ENCODE results near the gene STRIP1. TPM values are rescaled to one million over a fixed set of nuclear protein-coding genes. Genes with fewer than 3 reads are reported as not detected.

The STRIP1 gene
- total RNA-seq, 1 donor from 2014 or later: 37.1 TPM

DNA sequence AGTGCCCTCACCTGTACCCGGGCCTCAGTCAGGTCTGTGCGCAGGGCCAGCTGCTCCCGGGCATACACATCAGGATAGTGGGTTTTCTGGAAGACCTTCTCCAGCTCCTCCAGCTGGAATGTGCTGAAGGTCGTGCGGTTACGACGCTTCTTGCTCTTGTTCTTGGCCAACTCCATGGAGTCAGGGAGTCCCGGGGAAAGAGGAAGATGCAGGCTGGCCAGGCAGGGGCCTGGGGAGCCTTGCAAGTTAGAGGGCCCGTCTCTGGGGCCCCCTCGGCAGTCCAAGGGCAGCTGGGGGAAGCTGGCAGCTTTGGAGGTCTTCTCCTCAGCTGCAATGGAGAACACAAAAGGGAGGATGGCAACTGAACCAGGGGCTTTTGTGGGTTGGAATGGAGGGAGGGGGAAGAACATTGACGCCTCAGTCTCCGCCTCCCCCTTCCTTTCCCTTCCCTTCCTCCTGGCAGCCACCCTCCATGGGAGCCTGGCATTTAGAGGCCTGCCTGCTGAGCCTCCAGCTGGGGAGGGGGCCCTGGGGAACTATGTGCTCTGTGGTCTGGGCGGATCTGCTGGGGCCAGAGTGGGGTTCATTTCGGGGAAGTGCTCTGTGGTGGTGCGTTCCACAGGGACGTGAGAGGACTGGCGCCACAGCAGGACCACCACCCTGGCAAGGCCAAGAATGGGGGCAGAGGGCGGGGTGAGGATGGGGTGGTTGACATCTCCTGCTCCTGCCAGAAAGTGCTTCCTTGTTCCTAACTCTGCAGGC, 30.3 kb downstream of the STRIP1 start:
- H3K27me3 ChIP-seq (ENCODE audit: control insufficient read depth in 3 of 3, insufficient read depth in 3 of 3, low read length in 3 of 3): peaks cover 39 to 42% (median 40%) of the 10 kb centered on the region in 3 donors
- H3K4me3 ChIP-seq (ENCODE audit: low read length in 3 of 3): no peak overlapping the region
- H3K27ac ChIP-seq (ENCODE audit: low read depth, low read length): no peak overlapping the region
- H3K36me3 ChIP-seq (ENCODE audit: control insufficient read depth in 3 of 3, insufficient read depth in 3 of 3, low read length in 3 of 3): peaks cover 2 to 7% (median 4%) of the 10 kb centered on the region in 3 donors
- no peaks in the 10 kb centered on the region for H3K9me3 ChIP-seq (ENCODE audit: control insufficient read depth in 3 of 3, low read length in 3 of 3)
- peaks cover 8 to 17% (median 12%) of the 10 kb centered on the region in 3 donors for H3K4me1 ChIP-seq (ENCODE audit: control insufficient read depth in 3 of 3, insufficient read depth in 3 of 3, low read length in 3 of 3)
- H3K9ac ChIP-seq (ENCODE audit: low read depth in 1 of 3, low read length in 3 of 3): no peak overlapping the region

DNA sequence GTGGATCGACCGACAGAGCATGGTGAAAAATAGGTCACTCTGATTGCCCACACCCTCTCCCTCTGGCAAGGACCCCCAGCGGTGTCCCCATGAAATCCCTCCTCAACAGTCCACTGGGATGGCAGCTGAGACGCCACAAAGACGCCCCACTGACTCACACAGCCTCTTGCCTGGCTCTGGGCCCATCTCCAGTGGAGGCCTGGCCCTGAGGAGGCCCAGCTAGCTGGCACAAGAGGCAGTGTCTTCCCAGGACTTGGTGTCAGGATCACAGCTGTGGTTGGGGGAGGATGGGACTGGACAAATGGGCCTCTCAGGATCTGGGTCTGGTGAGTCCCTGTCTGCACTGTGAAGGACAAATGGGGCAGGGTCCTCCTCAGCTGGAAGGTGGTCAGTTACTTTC, 31.4 kb downstream of the STRIP1 start:
- Histone ChIP-seq H3K4me1 (ENCODE audit: control insufficient read depth in 3 of 3, insufficient read depth in 3 of 3, low read length in 3 of 3) (peaks cover 8 to 18% (median 12%) of the 10 kb centered on the region in 3 donors), H3K9ac (ENCODE audit: low read depth in 1 of 3, low read length in 3 of 3) (no peak overlapping the region), H3K27me3 (ENCODE audit: control insufficient read depth in 3 of 3, insufficient read depth in 3 of 3, low read length in 3 of 3) (peaks cover 48 to 50% (median 48%) of the 10 kb centered on the region in 3 donors), H3K36me3 (ENCODE audit: control insufficient read depth in 3 of 3, insufficient read depth in 3 of 3, low read length in 3 of 3) (no peaks in the 10 kb centered on the region), H3K27ac (ENCODE audit: low read depth, low read length) (no peak overlapping the region), H3K9me3 (ENCODE audit: control insufficient read depth in 3 of 3, low read length in 3 of 3) (no peaks in the 10 kb centered on the region), H3K4me3 (ENCODE audit: low read length in 3 of 3) (no peak overlapping the region)

DNA sequence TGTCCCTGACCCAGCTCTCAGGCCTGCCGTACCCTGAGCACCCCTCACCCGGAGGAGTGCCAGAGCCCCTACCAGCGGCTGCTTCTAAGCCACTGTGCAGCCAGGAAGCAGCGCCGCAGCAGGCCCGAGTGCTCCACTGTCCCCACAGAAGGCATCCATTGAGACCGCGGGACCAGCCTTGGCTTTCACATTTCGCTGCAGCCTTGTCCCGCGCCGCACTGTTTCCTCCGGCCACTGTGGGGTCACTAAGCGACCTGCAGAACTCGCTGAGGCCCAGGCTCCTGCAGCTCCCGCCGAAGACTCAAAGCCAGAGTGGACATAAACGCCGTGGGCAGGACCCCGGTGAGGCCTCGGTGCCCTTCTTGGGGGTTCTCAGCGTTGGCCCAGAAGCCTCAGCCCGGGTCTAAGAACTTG, 33.1 kb downstream of the STRIP1 start:
- no peak overlapping the region for H3K27ac ChIP-seq (ENCODE audit: low read depth, low read length)
- no peaks in the 10 kb centered on the region for H3K36me3 ChIP-seq (ENCODE audit: control insufficient read depth in 3 of 3, insufficient read depth in 3 of 3, low read length in 3 of 3)
- no peaks in the 10 kb centered on the region for H3K9me3 ChIP-seq (ENCODE audit: control insufficient read depth in 3 of 3, low read length in 3 of 3)
- H3K27me3 ChIP-seq (ENCODE audit: control insufficient read depth in 3 of 3, insufficient read depth in 3 of 3, low read length in 3 of 3): peaks cover 61 to 64% (median 64%) of the 10 kb centered on the region in 3 donors
- no peak overlapping the region for H3K9ac ChIP-seq (ENCODE audit: low read depth in 1 of 3, low read length in 3 of 3)
- H3K4me1 ChIP-seq (ENCODE audit: control insufficient read depth in 3 of 3, insufficient read depth in 3 of 3, low read length in 3 of 3): peaks cover 8 to 18% (median 12%) of the 10 kb centered on the region in 3 donors
- H3K4me3 ChIP-seq (ENCODE audit: low read length in 3 of 3): no peak overlapping the region

DNA sequence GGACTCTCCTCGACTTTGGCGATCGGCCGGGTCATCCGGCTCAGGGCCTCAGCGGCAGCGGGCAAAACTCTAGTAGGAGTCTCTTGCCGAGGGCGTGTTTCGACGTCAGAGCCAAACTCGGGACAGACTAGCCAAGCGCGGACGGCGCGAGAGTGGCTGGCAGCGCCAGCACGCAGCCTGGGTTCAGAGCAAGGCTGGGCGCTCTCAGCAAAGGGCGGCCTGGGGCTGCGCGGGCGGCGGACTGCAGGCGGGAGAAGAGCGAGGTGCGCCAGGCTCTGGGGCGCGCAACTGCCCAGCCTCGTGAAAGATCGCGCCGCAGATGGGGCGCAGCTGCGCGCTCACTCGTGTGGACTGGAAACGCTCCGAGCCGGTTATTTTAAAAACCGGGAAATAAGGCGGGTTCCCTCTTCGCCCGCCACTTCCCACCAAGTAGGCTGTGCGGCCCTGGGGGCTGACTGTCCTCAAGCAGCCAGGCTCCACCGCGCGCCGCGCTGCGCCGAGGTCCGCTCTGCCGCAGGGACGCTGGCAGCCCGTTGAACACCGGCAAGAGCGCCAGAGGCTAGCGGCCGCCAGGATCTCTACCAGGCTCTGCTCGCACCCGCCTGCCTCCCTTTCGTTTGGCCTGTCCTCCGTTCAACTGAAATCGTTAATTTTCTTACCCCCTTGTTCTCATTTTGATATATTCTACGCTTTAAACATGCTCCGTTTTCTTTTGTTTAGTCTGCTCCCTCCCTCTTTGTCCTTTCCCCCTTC, 33.6 kb downstream of the STRIP1 start:
- Histone ChIP-seq H3K4me1 (ENCODE audit: control insufficient read depth in 3 of 3, insufficient read depth in 3 of 3, low read length in 3 of 3) (peaks cover 8 to 18% (median 8%) of the 10 kb centered on the region in 3 donors), H3K27ac (ENCODE audit: low read depth, low read length) (no peak overlapping the region), H3K9me3 (ENCODE audit: control insufficient read depth in 3 of 3, low read length in 3 of 3) (no peaks in the 10 kb centered on the region), H3K36me3 (ENCODE audit: control insufficient read depth in 3 of 3, insufficient read depth in 3 of 3, low read length in 3 of 3) (no peaks in the 10 kb centered on the region), H3K27me3 (ENCODE audit: control insufficient read depth in 3 of 3, insufficient read depth in 3 of 3, low read length in 3 of 3) (peaks cover 61 to 67% (median 65%) of the 10 kb centered on the region in 3 donors), H3K9ac (ENCODE audit: low read depth in 1 of 3, low read length in 3 of 3) (no peak overlapping the region), H3K4me3 (ENCODE audit: low read length in 3 of 3) (no peak overlapping the region)

DNA sequence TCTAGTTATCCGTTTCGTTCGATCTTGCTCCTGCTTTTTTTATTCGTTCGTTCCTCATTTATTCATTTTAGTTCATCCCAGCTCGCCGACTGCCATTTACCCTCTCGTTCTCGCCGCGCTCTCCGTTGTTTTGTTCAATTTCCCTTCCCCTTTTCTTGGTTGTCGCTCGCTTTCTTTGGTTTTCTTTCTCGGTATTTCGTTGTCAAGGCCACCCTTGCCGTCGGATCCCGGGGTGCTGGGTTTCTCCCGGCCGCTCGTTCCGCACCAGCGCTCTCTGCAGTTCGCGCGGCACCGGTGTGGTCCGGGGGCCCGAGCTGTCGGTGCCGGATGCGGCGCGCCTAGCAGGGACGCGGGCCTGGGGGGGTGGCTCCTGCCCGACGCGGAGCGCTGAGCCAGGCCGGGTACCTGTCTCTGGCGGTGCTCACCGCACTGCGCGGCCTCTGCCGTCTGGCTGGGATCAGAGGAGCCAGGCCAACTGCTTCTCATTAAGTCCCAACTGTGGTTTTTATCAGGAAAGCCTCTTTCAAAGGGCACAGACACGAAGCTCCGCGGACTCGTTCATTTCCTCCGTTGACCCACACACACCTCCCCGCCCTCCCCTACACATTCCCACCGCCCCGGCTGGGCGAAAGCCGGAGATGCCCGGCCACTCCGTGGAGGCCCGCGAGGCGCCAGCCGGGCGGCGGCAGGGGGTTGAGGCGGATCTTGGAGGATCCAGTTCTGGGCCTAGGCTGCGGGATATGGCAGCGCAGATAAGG, 34.4 kb downstream of the STRIP1 start:
- Histone ChIP-seq H3K4me1 (ENCODE audit: control insufficient read depth in 3 of 3, insufficient read depth in 3 of 3, low read length in 3 of 3) (peaks cover 8 to 18% (median 8%) of the 10 kb centered on the region in 3 donors), H3K36me3 (ENCODE audit: control insufficient read depth in 3 of 3, insufficient read depth in 3 of 3, low read length in 3 of 3) (no peaks in the 10 kb centered on the region), H3K27ac (ENCODE audit: low read depth, low read length) (no peak overlapping the region), H3K4me3 (ENCODE audit: low read length in 3 of 3) (no peak overlapping the region), H3K9ac (ENCODE audit: low read depth in 1 of 3, low read length in 3 of 3) (no peak overlapping the region), H3K27me3 (ENCODE audit: control insufficient read depth in 3 of 3, insufficient read depth in 3 of 3, low read length in 3 of 3) (peaks cover 61 to 69% (median 67%) of the 10 kb centered on the region in 3 donors), H3K9me3 (ENCODE audit: control insufficient read depth in 3 of 3, low read length in 3 of 3) (no peaks in the 10 kb centered on the region)

DNA sequence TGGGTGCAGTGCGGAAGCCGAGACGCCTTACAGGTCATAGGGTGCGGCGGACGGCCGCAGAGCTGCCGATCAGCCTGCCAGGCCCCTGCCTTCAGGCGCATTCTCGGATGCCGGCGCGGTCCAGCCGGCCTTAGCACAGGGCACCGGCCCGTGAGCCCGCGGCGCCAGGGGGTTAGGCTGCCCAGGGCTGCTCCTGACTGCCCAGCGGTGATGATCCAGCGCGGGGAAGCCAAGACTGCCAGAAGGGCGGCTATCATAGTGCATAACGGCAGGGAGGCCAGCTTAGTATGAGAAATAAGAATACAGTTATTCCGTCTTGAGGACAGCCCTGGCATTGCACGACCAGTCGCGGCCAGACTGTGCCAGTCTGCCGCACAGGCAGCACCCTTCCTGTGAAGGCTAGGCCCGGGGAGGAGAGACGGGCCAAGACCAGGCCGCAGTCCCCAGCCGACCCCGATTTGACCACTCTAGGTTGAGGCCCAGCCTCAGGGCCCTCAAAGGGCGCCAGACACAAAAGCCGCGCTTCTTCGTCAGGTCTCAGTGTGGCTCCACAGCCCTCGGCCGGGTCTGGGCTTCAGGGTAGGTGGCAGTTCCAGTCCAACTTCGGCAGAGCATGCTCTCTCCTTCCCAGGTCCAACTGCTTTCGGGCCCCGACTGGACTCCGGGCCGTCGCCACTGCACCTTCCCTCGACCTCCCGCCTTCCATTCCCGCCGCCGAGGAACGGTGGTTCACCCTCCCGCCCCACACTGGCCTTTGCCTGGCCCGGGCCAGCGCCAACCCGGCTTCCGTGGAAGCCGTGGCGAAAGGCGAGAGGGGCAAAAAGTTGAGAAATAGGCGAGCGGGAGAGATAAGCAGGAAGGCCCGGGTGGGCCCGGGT, 35.2 kb downstream of the STRIP1 start:
- H3K9me3 ChIP-seq (ENCODE audit: control insufficient read depth in 3 of 3, low read length in 3 of 3): no peaks in the 10 kb centered on the region
- H3K27ac ChIP-seq (ENCODE audit: low read depth, low read length): no peak overlapping the region
- peaks cover 8 to 18% (median 8%) of the 10 kb centered on the region in 3 donors for H3K4me1 ChIP-seq (ENCODE audit: control insufficient read depth in 3 of 3, insufficient read depth in 3 of 3, low read length in 3 of 3)
- peaks cover 61 to 69% (median 67%) of the 10 kb centered on the region in 3 donors for H3K27me3 ChIP-seq (ENCODE audit: control insufficient read depth in 3 of 3, insufficient read depth in 3 of 3, low read length in 3 of 3)
- no peak overlapping the region for H3K9ac ChIP-seq (ENCODE audit: low read depth in 1 of 3, low read length in 3 of 3)
- H3K4me3 ChIP-seq (ENCODE audit: low read length in 3 of 3): no peak overlapping the region
- no peaks in the 10 kb centered on the region for H3K36me3 ChIP-seq (ENCODE audit: control insufficient read depth in 3 of 3, insufficient read depth in 3 of 3, low read length in 3 of 3)

DNA sequence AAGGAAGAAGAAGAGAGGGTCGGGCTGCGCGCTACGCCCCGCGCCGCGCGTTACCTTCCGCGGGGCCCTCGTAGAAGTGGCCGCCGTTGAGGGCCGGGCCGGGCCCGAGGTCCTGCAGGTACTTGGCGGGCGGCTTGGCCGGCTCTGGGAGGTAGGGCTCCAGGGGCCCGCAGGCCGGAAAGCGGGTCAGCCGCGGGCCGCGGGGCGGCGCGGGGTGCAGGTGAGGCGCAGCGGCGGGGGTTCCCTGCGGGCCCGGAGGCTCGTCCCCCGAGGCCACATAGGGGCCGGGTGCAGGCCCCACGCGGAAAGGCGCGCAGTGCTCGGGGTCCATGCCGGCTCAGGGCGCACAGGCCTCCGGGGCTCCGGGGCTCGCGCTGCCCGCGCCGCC, 35.9 kb downstream of the STRIP1 start:
- Histone ChIP-seq H3K27ac (ENCODE audit: low read depth, low read length) (no peak overlapping the region), H3K4me1 (ENCODE audit: control insufficient read depth in 3 of 3, insufficient read depth in 3 of 3, low read length in 3 of 3) (peaks cover 8 to 18% (median 8%) of the 10 kb centered on the region in 3 donors), H3K9ac (ENCODE audit: low read depth in 1 of 3, low read length in 3 of 3) (no peak overlapping the region), H3K9me3 (ENCODE audit: control insufficient read depth in 3 of 3, low read length in 3 of 3) (no peaks in the 10 kb centered on the region), H3K27me3 (ENCODE audit: control insufficient read depth in 3 of 3, insufficient read depth in 3 of 3, low read length in 3 of 3) (peaks cover 61 to 69% (median 67%) of the 10 kb centered on the region in 3 donors), H3K36me3 (ENCODE audit: control insufficient read depth in 3 of 3, insufficient read depth in 3 of 3, low read length in 3 of 3) (no peaks in the 10 kb centered on the region), H3K4me3 (ENCODE audit: low read length in 3 of 3) (no peak overlapping the region)

DNA sequence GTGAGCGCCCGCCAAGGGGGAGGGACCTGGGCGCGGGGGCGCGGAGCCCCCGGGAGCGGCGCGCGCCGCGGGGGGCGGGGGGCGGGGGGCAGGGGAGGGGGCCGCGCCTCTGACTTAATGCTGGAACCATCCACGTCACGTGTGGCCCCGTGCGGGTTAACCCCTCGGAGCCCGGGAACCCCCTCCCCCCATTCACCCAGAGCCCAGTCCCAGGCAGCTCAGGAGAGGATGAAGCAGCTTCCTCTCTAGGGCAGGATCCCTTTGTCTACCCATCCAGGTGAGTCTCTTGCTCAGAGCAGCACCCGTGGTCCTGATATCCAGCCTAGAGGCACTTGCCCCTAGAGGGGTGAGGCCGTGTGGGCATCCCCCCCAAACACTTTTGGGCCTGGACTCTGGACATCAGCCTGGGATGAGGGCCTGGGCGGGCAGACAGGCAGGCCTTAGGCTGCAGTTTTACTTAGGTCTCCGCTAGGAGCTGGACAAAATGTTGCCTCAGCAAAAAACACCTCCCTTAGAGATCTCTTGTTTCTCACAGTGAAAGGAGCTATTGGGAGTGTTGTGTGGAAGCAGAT, 36.3 kb downstream of the STRIP1 start, which contains the start of gene ALX3:
Gene ALX3, minus strand, starts transcription at position 2 of the 572 bp plus-strand sequence. CDS start 60 bp downstream, outside the sequence.
- H3K4me3 ChIP-seq (ENCODE audit: low read length in 3 of 3): no peak within 1 kb of the TSS
- no peak within 1 kb of the TSS for H3K9ac ChIP-seq (ENCODE audit: low read depth in 1 of 3, low read length in 3 of 3)
- no peaks in the 10 kb centered on the region for H3K9me3 ChIP-seq (ENCODE audit: control insufficient read depth in 3 of 3, low read length in 3 of 3)
- peaks cover 8 to 18% (median 8%) of the 10 kb centered on the region in 3 donors for H3K4me1 ChIP-seq (ENCODE audit: control insufficient read depth in 3 of 3, insufficient read depth in 3 of 3, low read length in 3 of 3)
- no peak within 1 kb of the TSS for H3K27ac ChIP-seq (ENCODE audit: low read depth, low read length)
- no peaks in the 10 kb centered on the region for H3K36me3 ChIP-seq (ENCODE audit: control insufficient read depth in 3 of 3, insufficient read depth in 3 of 3, low read length in 3 of 3)
- H3K27me3 ChIP-seq (ENCODE audit: control insufficient read depth in 3 of 3, insufficient read depth in 3 of 3, low read length in 3 of 3): peaks cover 57 to 66% (median 65%) of the 10 kb centered on the region in 3 donors

DNA sequence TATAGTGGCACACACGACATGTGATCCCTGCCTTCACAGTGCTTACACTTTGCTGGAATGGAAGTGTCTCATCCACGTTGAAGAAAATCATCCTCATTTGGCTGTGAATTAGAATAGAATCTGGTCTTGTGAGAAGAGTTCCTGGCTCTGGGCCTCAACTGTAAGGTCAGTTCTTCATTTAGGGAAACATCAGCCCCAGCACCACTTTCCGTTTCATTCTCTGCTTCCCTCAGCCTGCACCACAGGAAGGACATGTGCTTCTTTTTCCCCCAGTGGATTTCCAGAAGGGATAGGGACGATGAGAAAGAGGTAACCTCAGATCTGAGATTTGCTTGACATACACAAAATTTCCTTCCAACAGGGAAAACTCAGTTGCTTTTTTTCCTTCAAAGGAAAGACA, 39.7 kb downstream of the STRIP1 start:
- H3K36me3 ChIP-seq (ENCODE audit: control insufficient read depth in 3 of 3, insufficient read depth in 3 of 3, low read length in 3 of 3): no peaks in the 10 kb centered on the region
- H3K9ac ChIP-seq (ENCODE audit: low read depth in 1 of 3, low read length in 3 of 3): no peak overlapping the region
- no peaks in the 10 kb centered on the region for H3K9me3 ChIP-seq (ENCODE audit: control insufficient read depth in 3 of 3, low read length in 3 of 3)
- H3K4me1 ChIP-seq (ENCODE audit: control insufficient read depth in 3 of 3, insufficient read depth in 3 of 3, low read length in 3 of 3): peaks cover 0 to 6% (median 0%) of the 10 kb centered on the region in 3 donors
- H3K27me3 ChIP-seq (ENCODE audit: control insufficient read depth in 3 of 3, insufficient read depth in 3 of 3, low read length in 3 of 3): peaks cover 25 to 34% (median 34%) of the 10 kb centered on the region in 3 donors
- no peak overlapping the region for H3K27ac ChIP-seq (ENCODE audit: low read depth, low read length)
- H3K4me3 ChIP-seq (ENCODE audit: low read length in 3 of 3): no peak overlapping the region

Measured in skeletal muscle tissue (tissue), 4 donors.